GM10266 (cell line): ENCODE data around the gene SH2B2.

Experiments used
- DNase-seq: peaks from one replicate; pipeline ENCODE4 v3.0.0; 2012; ENCODE audit errors: extremely low spot score
- TF ChIP-seq, protein P1 (sequence below): IDR thresholded peaks from 2 replicates; pipeline ENCODE4 v1.5.1; 2012; ENCODE audit warnings: mild to moderate bottlenecking, low read depth; ENCODE audit not compliant: control insufficient read depth, insufficient read depth; ENCODE audit errors: missing control alignments

SH2B2 gene

DNA sequence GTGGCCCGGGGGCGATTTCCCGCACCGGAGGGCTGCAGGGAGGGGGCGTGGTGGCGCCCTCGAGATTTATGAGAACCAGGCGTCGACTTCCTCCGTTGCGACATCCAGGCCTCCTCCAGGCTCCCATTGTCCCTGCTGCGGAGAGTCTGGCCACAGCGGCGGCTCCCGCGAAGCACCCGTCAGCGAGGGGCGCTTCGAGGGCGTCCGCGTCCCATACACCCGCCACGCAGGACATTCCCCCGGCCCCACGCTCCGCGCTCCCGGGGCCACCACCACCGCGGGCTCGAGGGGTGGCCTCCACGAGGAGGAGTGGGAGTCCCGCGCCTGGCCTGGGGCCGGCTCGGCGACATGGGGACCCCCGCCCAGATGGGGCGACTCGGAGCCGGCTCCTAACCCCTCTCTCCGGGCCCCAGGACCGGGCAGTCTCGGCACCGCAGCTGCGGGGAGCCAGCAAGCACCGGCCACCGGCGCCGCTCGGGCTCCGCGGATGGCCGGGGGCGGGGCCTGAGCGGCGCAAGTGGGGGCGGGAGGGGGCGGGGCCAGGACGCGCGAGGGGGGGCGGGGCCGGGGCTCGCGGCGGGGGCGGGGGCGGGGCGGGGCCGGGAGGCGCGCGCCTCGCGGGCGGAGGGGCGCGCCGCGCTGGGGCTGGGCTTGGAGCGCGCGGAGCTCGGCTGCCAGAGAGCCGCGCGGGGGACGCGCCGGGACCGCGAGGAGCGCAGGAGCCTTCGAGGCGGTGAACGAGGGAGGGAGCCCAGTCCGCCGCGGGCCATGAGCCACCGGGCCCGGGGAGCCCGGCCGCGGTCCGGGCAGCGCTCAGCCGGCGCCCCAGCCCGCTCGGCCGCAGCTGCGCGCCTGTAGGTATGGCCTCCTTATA is at the start of gene SH2B2:
Gene SH2B2, plus strand, starts transcription at position 632 of the 874 bp plus-strand sequence. CDS start 13,683 bp downstream, outside the sequence.
- DNase-seq = peak; percentile 89
- TF ChIP-seq, protein P1, sequence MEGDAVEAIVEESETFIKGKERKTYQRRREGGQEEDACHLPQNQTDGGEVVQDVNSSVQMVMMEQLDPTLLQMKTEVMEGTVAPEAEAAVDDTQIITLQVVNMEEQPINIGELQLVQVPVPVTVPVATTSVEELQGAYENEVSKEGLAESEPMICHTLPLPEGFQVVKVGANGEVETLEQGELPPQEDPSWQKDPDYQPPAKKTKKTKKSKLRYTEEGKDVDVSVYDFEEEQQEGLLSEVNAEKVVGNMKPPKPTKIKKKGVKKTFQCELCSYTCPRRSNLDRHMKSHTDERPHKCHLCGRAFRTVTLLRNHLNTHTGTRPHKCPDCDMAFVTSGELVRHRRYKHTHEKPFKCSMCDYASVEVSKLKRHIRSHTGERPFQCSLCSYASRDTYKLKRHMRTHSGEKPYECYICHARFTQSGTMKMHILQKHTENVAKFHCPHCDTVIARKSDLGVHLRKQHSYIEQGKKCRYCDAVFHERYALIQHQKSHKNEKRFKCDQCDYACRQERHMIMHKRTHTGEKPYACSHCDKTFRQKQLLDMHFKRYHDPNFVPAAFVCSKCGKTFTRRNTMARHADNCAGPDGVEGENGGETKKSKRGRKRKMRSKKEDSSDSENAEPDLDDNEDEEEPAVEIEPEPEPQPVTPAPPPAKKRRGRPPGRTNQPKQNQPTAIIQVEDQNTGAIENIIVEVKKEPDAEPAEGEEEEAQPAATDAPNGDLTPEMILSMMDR = no peak

DNA sequence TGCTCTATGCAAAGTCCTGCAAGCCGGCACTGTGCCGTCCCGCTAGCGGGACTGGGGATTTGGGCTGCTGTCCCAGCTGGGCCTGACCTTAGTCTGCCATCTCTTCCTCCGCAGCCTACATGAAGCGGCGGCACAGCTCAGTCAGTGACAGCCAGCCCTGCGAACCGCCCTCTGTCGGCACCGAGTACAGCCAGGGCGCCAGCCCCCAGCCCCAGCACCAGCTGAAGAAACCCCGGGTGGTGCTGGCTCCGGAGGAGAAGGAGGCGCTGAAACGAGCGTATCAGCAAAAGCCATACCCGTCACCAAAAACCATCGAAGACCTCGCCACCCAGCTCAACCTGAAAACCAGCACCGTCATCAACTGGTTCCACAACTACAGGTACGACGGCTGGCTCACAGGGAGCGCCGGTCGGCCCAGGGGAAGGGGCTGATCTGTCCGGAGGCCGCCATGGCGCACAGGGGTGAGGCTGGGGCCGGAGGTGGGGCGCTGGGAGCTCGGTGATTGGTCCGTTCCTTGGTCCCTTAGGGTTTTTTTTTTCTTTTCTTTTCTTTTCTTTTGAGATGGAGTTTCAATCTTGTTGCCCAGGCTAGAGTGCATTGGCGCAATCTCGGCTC is 47.4 kb upstream of the SH2B2 start:
- DNase-seq = no peak
- TF ChIP-seq, protein P1 = no peak

DNA sequence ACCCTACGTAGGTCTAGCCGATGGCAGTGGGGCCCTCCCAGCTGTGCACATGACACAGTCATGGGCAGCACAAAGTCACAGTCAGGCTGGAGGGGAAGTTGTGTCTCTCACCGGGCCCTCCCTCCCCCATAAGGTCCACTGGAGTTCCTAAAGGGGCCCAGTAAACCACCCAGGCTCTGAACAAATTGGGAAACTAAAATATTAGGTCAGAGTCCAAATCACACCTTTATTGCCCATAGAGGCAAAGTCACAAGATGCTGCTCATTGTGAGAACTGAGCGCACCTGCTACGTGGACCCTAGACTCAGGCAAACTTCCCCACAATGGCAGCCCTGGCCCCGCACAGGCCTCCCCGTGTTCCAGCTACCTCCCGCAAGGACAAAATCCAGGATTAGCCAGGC is 45.2 kb upstream of the SH2B2 start:
- TF ChIP-seq, protein P1 = no peak
- no peak for DNase-seq

DNA sequence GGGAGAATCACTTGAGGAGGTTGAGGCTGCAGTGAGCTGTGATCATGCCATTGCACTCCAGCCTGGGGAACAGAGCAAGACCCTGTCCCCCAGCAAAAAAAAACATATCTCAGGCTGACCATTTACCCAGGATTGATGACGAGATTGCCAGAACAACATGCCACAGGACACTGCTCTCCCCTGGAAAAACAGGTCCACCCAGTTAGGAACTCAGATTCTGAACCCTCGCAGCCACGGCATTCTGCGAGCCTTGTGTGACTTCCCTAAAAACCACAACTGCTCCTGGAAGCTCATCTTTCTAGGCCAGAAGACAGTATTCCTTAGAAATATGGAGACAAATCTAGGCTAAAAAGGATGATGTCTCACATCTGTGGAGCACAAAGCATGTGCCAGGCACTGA is 42.1 kb upstream of the SH2B2 start:
- DNase-seq = no peak
- TF ChIP-seq, protein P1 = no peak

DNA sequence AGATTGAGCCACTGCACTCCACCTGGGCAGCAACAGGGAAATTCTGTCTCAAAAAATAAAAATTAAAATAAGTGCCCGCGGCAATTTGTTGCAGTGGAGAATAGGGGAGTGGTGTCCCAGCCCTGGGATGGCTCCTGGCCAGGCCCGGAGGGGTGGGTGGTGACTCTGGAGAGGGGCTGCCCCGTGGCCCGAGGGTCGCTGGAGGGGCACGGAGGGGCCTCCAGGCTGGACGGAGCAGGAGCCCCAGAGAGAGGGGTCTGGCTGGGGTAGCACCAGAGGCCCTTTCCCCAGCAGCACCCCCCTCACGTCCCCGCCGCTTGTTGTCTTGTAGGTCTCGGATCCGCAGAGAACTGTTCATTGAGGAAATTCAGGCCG is 38.6 kb upstream of the SH2B2 start:
- TF ChIP-seq, protein P1 = no peak
- no peak for DNase-seq

DNA sequence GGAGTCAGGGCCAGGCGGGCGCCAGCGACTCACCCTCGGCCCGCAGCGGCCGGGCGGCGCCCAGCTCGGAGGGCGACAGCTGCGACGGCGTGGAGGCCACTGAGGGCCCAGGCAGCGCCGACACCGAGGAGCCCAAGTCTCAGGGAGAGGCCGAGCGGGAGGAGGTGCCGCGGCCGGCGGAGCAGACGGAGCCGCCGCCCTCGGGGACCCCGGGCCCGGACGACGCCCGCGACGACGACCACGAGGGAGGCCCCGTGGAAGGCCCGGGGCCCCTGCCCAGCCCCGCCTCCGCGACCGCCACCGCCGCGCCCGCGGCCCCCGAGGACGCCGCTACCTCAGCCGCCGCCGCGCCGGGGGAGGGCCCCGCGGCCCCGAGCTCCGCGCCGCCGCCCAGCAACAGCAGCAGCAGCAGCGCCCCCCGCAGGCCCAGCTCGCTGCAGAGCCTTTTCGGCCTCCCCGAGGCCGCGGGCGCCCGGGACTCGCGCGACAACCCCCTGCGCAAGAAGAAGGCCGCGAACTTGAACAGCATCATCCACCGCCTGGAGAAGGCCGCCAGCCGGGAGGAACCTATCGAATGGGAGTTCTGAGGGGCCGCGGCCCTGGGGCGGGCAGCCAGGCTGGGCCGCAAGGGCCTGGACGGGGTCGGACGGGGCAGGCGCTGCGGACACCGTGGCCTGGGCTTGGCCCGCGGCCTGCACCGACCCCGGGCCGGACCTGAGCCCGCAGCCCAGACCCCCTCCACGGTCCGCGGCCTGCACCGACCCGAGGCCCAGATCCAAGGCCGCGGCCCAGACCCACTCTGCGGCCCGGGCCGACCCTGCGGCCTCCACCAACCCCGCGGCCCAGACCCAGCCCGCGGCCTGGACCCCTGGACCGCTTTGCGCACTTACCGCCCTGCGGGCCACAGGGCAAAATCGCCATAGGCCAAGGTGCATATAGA is 37.9 kb upstream of the SH2B2 start:
- no peak for DNase-seq
- TF ChIP-seq, protein P1 = no peak
